Liver (tissue), 3 donors: ENCODE measurements around the gene B3GNT3.

Experiments used
- CTCF ChIP-seq: fragments of 150-350 bp; IDR thresholded peaks from 2 replicates; pipeline ENCODE4 v1.5.1; 2017; ENCODE audit warnings: improper control_type of control experiment, low read depth, low read length; ENCODE audit not compliant: missing input control
- JUND ChIP-seq, 2 donors: IDR thresholded peaks; 2 replicates each; pipeline ENCODE4 v1.6.1; 2016; ENCODE audit warnings: antibody characterized with exemption in 2 of 2
- MAX ChIP-seq: IDR thresholded peaks from 2 replicates; pipeline ENCODE4 v1.6.1; 2016; ENCODE audit warnings: antibody characterized with exemption
- SP1 ChIP-seq: IDR thresholded peaks from 2 replicates; pipeline ENCODE4 v1.6.1; 2018; ENCODE audit warnings: antibody characterized with exemption, mild to moderate bottlenecking
- TAF1 ChIP-seq: conservative IDR thresholded peaks from 2 replicates; pipeline ENCODE4 v1.6.1; 2016; ENCODE audit warnings: antibody characterized with exemption, mild to moderate bottlenecking
- YY1 ChIP-seq: IDR thresholded peaks from 2 replicates; pipeline ENCODE4 v1.6.1; 2016; ENCODE audit warnings: antibody characterized with exemption, mild to moderate bottlenecking
- donor health status: healthy.
- donor health status: healthy.

GRCh38 chr19:17832443-17833208 is 37.7 kb downstream of the B3GNT3 start:
- TF ChIP-seq CTCF (no peak), JUND (IDR thresholded peaks at IDR 0.05) (no peak), TAF1 (no peak), SP1 (no peak), YY1 (no peak), MAX (no peak)
